ENCODE results near the gene ARFGEF2. TPM values are rescaled to one million over a fixed set of nuclear protein-coding genes. Genes with fewer than 3 reads are reported as not detected.

Gene ARFGEF2
- total RNA-seq, 1 donor from 2014 or later, result 24.7 TPM

- Mint-ChIP-seq H3K4me3 (no peak overlapping the region), H3K36me3 (peaks cover 32% of the 10 kb centered on the region), H3K27ac (no peak overlapping the region), H3K27me3 (ENCODE audit: low read depth) (no peaks in the 10 kb centered on the region), H3K9me3 (no peaks in the 10 kb centered on the region), H3K4me1 (no peaks in the 10 kb centered on the region)
- no peak for TF ChIP-seq CTCF (IDR thresholded peaks at IDR 0.05; ENCODE audit: unreplicated experiment)
- DNase-seq (ENCODE audit: low spot score in 2 of 2, unreplicated experiment in 2 of 2), result no peak
These were observed 37.2 kb downstream of the ARFGEF2 start for GRCh38 chr20:48958743-48959142.

GRCh38 chr20:48959899-48960550, 38.5 kb downstream of the ARFGEF2 start:
- DNase-seq (ENCODE audit: low spot score in 2 of 2, unreplicated experiment in 2 of 2), result no peak

GRCh38 chr20:48962421-48962820, 40.9 kb downstream of the ARFGEF2 start:
- no peak overlapping the region for H3K4me3 Mint-ChIP-seq
- no peaks in the 10 kb centered on the region for H3K27me3 Mint-ChIP-seq (ENCODE audit: low read depth)
- no peaks in the 10 kb centered on the region for H3K9me3 Mint-ChIP-seq
- H3K4me1 Mint-ChIP-seq, result peaks cover 10% of the 10 kb centered on the region
- H3K36me3 Mint-ChIP-seq, result peaks cover 12% of the 10 kb centered on the region
- no peak for DNase-seq (ENCODE audit: low spot score in 2 of 2, unreplicated experiment in 2 of 2)
- no peak for TF ChIP-seq CTCF (IDR thresholded peaks at IDR 0.05; ENCODE audit: unreplicated experiment)
- H3K27ac Mint-ChIP-seq, result no peak overlapping the region

More at GRCh38 chr20:48959899-48960550, 38.5 kb downstream of the ARFGEF2 start:
- Mint-ChIP-seq H3K27me3 (ENCODE audit: low read depth) (no peaks in the 10 kb centered on the region), H3K9me3 (no peaks in the 10 kb centered on the region), H3K36me3 (peaks cover 29% of the 10 kb centered on the region), H3K27ac (no peak overlapping the region), H3K4me3 (no peak overlapping the region), H3K4me1 (no peaks in the 10 kb centered on the region)
- no peak for TF ChIP-seq CTCF (IDR thresholded peaks at IDR 0.05; ENCODE audit: unreplicated experiment)

GRCh38 chr20:48962976-48963771, 41.7 kb downstream of the ARFGEF2 start:
- Mint-ChIP-seq H3K36me3 (peaks cover 11% of the 10 kb centered on the region), H3K27me3 (ENCODE audit: low read depth) (no peaks in the 10 kb centered on the region), H3K4me1 (peaks cover 10% of the 10 kb centered on the region), H3K4me3 (no peak overlapping the region), H3K27ac (peak overlapping the region; percentile 9), H3K9me3 (no peaks in the 10 kb centered on the region)
- no peak for DNase-seq (ENCODE audit: low spot score in 2 of 2, unreplicated experiment in 2 of 2)
- no peak for TF ChIP-seq CTCF (IDR thresholded peaks at IDR 0.05; ENCODE audit: unreplicated experiment)

GRCh38 chr20:48965189-48965910, 43.8 kb downstream of the ARFGEF2 start:
- no peak for TF ChIP-seq CTCF (IDR thresholded peaks at IDR 0.05; ENCODE audit: unreplicated experiment)
- H3K9me3 Mint-ChIP-seq, result no peaks in the 10 kb centered on the region
- H3K36me3 Mint-ChIP-seq, result peaks cover 25% of the 10 kb centered on the region
- no peak for DNase-seq (ENCODE audit: low spot score in 2 of 2, unreplicated experiment in 2 of 2)
- no peak overlapping the region for H3K4me3 Mint-ChIP-seq
- peaks cover 10% of the 10 kb centered on the region for H3K4me1 Mint-ChIP-seq
- peak overlapping the region; percentile 93 for H3K27ac Mint-ChIP-seq
- no peaks in the 10 kb centered on the region for H3K27me3 Mint-ChIP-seq (ENCODE audit: low read depth)

Data from mesothelial cell of epicardium (in vitro differentiated cells).